Transverse colon (tissue), 3 donors: Measurements from ENCODE around the gene DESI1.

Experiments
- CTCF ChIP-seq, 5 experiments: fragments of 200-600 bp in 3 of 5; fragments of 450-650 bp in 2 of 5; sonication (generic) in 3 of 5; IDR thresholded peaks; 1 replicate in 2 of 5; 2 replicates in 3 of 5; pipeline ENCODE4 v1.5.1; 2016 to 2017; ENCODE audit warnings: antibody characterized with exemption in 5 of 5, inconsistent platforms in 3 of 5, mild to moderate bottlenecking in 2 of 5, moderate library complexity in 1 of 5
- POLR2A ChIP-seq: fragments of 450-650 bp; IDR thresholded peaks from one replicate; pipeline ENCODE4 v1.6.1; 2016; ENCODE audit warnings: antibody characterized with exemption, mild to moderate bottlenecking, moderate library complexity

DNA sequence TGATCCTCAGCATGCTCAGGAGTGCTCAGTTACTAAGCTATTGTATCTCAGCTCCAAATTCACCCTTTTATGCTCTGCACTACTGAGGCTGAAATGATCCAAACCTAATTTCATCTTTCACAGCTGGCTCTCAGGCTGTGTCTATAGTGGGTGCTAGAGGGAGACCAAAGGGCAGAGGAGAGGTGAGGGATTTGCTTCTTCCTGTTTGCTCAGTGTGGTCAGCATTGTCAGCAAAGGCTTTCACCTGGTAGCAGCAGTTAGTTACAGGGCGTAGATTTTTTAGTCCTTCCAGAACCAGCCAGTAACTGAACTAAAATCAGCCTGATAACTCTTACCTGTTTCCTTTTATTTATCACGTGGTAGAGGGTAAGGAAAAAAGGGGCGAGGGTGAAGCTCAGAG is 33.5 kb upstream of the DESI1 start:
- TF ChIP-seq POLR2A (no peak), CTCF (IDR thresholded peaks at IDR 0.05) (no peak)
